HCT116 (cell line): ENCODE measurements around the gene MN1.

Experiments
- POLR2A ChIP-seq: IDR thresholded peaks from 2 replicates; pipeline ENCODE4 v1.7.0; 2011; ENCODE audit warnings: borderline replicate concordance; ENCODE audit not compliant: insufficient read depth, insufficient read length; ENCODE audit errors: extremely low read depth
- TF ChIP-seq, protein P1 (sequence below), 3 experiments: fragments of 200-600 bp in 1 of 3; sonication (generic) in 1 of 3; IDR thresholded peaks in 2 of 3; conservative IDR thresholded peaks in 1 of 3; 2 replicates each; pipeline ENCODE4 v1.5.1; 2012 to 2017; ENCODE audit warnings: low read depth in 2 of 3, low read length in 2 of 3, antibody characterized with exemption in 1 of 3, borderline replicate concordance in 1 of 3, control low read depth in 1 of 3, mild to moderate bottlenecking in 1 of 3, mixed read lengths in 1 of 3, mixed run types in 1 of 3, moderate library complexity in 1 of 3; ENCODE audit not compliant: insufficient read depth in 1 of 3
- TF ChIP-seq, protein P2 (sequence below): IDR thresholded peaks from 2 replicates; pipeline ENCODE4 v1.6.1; 2011; ENCODE audit warnings: mild to moderate bottlenecking, low read length, moderate library complexity; ENCODE audit not compliant: insufficient replicate concordance; ENCODE audit errors: extremely low read depth

DNA sequence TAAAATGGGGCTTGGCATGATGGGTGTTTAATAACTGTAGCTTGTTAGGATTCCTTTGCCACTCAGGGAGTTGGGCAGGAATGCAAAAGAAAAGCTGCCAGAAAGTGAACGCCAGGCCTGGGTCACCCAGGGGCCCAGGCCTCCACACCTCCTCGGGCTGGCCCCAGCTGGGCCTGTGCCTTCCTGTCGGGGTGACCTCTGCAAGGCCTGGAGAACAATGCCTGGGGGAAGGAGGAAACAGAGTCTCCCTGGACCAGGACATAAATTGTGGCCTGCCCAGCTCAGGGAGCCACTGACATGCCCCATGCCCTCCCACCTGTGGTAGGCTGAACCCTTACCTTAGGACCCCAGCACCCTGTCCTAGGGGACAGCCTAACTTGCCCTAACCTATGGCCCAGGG, 21.9 kb downstream of the MN1 start:
- TF ChIP-seq, protein P1, sequence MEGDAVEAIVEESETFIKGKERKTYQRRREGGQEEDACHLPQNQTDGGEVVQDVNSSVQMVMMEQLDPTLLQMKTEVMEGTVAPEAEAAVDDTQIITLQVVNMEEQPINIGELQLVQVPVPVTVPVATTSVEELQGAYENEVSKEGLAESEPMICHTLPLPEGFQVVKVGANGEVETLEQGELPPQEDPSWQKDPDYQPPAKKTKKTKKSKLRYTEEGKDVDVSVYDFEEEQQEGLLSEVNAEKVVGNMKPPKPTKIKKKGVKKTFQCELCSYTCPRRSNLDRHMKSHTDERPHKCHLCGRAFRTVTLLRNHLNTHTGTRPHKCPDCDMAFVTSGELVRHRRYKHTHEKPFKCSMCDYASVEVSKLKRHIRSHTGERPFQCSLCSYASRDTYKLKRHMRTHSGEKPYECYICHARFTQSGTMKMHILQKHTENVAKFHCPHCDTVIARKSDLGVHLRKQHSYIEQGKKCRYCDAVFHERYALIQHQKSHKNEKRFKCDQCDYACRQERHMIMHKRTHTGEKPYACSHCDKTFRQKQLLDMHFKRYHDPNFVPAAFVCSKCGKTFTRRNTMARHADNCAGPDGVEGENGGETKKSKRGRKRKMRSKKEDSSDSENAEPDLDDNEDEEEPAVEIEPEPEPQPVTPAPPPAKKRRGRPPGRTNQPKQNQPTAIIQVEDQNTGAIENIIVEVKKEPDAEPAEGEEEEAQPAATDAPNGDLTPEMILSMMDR (IDR thresholded peaks at IDR 0.05 in 2 of 3, conservative IDR thresholded peaks at IDR 0.05 in 1 of 3; ENCODE audit: borderline replicate concordance in 1 of 3, insufficient read depth in 1 of 3, low read depth in 2 of 3, low read length in 2 of 3) = no peak
- TF ChIP-seq, protein P2, sequence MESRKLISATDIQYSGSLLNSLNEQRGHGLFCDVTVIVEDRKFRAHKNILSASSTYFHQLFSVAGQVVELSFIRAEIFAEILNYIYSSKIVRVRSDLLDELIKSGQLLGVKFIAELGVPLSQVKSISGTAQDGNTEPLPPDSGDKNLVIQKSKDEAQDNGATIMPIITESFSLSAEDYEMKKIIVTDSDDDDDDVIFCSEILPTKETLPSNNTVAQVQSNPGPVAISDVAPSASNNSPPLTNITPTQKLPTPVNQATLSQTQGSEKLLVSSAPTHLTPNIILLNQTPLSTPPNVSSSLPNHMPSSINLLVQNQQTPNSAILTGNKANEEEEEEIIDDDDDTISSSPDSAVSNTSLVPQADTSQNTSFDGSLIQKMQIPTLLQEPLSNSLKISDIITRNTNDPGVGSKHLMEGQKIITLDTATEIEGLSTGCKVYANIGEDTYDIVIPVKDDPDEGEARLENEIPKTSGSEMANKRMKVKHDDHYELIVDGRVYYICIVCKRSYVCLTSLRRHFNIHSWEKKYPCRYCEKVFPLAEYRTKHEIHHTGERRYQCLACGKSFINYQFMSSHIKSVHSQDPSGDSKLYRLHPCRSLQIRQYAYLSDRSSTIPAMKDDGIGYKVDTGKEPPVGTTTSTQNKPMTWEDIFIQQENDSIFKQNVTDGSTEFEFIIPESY = no peak
- TF ChIP-seq POLR2A = no peak
